Fibroblast of peridontal ligament (primary cell): ENCODE results near the gene CRADD.
"Not testable (repeated sequence)": the region's sequence is repeated elsewhere in the genome, so short reads cannot be mapped to it uniquely, and the experiment has no call there.

ENCODE experiments used
- DNase-seq: peaks from one replicate; pipeline ENCODE4 v3.0.0-alpha.2; 2010; ENCODE audit errors: extremely low read depth

Gene CRADD

DNA sequence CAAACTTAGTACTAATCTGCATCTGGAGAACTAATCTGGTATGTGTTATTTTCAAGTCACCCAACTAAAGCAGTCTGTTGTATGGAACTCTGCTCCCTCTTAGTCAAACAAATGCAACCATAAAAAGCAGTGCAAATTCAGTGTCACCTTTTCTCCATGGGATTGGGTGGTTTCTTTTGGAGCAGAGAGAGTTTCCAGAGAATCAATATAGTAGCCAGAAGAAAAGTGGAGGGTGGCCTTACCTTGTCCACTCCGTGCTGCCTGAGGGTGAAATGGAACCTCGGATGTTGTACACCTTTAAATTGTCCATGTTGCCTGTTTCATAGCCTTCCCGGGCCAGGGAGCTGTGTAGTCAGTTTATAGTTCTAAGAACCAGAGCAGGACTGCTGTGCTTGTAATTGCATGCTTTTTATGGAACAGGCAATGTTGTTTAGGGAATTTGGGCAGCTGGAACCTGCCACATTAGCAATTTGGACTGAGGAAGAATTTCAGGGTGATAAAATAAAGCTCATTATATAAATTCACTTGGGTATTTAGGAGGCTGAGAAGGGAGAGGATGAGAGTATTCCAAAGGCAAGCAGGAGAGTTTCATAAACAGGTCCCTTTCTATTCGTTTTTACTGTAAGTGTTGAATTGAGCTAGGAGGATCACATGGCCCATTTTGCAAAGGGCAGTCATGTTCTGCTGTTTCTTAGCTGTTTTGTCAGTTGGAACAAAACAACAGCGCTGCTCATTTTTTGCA, 60.5 kb downstream of the CRADD start:
- no peak for DNase-seq

DNA sequence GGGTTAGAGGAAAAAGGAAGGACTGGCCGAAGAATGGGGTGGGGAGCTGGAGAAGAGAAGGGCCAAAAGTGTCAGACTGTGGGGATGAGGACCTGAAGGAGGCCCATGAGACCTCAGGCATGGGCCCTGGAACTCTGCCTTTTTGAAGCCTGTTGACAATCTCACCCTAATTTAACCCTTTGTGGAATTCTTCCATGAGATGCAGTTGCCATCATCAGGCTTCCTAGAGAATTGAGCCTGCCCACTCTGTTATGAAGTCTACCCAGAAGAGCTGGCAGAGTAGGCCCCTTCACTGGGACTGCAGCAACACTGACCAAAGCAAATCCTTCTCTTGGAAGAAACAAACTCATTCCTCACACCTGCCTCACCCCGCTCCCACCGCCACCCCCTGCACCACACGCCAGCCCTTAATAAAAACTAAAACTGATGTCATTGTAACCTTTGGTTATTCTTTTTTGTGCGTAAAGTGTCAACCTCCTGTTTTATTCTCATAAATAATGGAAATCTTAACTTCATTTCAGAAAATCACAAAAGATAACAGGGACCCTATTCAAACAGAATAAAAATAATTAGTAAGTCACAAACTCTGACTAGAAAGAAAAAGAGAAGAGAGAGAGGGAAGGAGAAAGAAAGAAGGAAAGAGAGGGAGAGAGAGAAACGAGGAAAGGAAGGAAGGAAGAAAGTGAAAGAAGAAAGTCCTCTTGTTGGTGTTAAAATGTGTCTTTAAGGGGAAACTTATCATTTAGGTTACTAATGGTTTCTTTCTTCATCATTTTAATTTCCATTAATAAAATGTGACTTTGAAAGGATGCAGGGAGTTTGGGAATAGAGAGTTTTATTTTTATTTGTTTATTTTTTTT, 61.3 kb downstream of the CRADD start:
- no peak for DNase-seq

DNA sequence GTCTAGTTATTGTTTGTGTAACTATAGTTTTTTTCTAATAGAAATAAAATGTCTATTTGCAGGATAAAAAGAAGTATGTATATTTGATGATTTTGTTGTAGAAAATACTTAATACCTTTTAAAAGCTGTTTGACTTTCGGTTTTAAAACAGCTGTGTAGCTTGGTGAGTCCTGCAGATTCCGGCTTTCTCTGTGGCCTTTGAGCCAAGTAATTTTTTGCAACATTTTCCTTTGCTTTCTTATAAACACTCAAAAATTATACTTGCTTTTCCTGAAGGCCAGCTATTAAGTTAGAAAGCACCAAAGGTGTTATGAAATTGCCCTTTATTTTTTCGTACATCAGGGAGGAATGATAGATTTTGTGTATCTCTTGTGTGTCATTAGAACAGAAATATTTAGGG, 63.6 kb downstream of the CRADD start:
- peak; percentile 48 for DNase-seq

DNA sequence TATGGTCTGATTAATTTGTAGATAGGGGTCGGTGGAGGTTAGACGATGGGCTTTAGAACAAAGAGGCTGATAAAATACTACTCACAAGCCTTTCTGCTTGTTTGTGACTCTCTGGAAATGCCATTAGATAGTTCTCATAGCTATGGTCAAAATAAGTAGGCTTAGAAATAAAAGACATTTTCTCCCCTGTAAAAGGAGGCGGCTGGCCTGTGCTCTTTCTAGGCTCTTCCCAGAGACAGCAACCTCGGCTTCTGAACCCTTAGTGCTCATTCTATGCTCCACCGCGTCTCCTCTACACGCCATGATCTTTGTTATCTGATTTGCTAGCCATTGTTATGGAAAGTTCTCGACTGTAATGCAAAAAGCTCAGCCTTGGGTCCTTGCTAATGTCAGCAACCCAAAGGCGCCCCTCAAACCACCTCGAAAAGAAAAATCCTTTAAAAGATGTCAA, 64.5 kb downstream of the CRADD start:
- no peak for DNase-seq

DNA sequence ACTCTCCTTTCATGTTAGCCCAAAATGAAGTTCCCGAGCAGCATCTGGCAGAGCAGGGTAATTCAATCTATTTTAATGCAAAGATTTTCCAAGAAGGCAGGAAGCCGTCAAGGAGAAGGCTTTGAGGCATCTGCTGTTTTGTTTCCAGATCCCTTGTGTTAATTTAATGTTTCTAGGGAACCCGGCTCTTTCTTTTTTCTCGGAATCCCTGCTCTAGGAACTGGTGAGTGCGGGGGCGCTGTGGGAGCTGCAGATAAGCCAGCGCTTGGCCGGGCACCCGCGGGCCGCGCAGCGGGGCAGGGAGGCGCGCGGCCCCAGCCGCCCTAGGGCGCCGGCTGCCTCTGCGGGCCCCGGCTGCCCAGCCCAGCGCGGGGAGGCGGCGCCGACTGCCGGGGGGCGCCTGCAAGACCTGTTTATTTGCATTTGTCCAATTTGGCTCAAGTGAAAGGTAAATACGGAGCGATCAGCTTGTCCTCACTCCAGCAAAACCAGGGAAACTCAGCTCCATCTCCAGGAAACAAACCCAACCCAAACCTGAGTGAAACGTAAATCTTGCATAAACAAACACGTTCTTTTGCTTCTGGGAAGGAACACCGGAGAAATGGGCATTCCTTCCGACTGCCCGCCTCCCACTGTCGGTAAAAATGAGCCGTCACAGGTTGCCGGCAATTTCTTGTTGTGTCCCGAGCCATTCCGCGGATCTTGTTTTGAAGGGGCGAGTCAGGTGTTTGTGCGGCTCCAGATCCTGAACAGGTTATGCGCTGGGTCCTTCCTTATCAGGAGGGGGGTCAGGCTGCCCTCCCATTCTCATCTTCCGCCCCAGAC, 65.1 kb downstream of the CRADD start:
- DNase-seq, result peak; percentile 81

DNA sequence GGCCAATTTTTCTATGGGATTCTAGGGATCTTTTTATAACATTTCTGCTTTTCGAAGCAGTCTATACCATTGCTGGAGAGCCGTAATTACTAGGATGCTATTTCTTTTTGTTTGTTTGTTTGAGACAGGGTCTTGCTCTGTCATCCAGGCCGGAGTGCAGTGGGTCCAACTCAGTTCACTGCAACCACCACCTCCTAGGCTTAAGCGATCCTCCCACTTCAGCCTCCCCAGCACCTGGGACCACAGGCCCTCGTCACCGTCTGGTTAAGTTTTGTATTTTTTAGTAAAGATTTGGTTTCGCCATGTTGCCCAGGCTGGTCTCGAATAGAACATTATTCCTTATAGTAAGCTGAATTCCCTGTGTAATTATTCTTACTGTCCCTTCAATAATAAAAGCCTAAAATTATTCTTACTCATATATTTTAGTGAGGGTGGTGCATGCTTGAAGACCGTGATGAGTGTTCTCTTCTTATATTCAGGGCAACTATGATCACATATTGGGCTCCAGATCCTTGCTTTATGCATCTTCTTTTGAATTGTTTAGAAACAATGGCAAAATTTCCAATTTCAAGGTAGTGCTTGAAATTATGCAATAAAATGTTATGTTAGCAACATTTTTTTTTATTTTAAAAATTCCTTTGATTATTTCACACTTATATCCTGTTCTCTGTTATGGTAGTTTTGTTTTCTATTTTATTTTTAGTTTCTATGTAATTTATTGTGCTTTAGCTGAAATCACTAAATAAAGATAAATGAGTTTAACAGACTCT, 66.2 kb downstream of the CRADD start:
- DNase-seq, result no peak

DNA sequence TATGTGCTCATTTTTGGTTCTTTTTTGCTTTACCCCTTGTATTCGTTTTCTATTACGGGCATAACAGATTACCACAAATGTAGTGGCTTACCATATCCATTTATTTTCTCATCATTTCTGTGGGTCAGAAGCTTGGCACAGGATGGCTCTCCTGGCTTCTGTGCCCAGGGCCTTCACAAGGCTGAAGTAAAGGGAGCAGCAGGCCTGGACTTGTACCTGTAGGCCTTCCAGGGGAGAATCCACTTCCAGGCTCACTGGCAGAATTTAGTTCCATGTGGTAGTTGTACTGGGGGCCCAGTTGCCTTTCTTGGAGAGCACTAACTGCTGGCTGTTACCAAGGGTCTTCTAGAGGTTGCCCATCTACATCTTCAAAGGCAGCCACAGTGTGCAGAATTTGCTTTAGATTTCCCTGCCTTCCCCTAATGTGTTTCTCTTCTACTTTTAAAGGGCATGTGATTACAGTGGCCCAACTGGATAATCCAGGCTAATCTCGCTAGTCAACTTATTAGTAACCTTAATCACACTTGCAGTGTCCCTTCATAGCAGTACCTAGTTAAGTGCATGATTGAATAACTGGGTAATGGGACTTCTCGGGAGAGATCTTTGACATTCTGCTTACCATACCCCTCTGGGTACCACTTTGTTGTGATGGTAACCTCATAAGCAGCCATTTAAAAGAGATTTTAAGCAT, 67.0 kb downstream of the CRADD start:
- no peak for DNase-seq

DNA sequence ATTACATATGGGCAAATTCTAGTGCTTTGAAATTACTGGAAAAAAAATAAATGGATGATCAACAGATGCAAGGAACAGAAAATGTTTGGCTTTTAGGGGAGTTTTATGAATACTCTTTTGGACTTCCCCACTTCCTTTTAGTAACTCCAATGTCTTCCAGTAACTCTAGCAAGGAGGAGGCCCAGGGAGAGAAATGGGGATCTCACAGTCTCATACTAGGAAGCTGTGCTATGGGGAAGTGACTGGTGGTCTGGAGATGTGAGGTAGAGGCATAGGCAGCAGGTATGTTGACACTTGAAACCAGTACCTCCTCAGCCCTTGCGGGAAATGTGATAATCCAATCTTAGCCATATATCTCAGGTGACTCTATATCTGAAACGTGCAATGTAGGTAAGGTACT, 68.1 kb downstream of the CRADD start:
- no peak for DNase-seq

DNA sequence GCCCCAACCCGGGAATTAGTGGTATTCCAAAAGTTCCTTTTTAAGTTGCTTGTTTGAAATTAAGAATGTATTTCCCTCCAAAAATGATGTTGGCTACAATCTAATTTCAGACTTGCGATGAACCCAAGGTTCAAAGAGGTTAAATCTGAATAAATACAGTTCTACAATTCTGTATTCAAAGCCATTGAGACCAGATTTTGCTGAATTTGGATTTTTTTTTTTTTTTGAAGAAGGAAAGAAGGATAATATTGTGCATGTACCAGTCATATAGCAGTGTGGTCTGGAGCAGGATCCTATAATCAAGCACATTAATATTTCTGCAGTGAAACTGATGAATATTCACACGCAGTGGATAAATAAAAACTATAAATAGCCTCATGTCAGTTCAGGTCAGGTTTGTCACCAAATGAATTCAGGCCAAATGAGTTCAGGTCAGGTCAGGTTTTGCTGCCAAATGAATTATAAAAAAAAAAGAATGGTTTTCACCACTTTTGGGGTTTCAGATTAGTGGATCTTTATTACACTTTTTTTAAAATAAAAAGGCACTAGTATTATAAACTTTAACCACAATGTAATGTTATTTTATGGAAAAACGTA, 69.5 kb downstream of the CRADD start:
- DNase-seq, result no peak

DNA sequence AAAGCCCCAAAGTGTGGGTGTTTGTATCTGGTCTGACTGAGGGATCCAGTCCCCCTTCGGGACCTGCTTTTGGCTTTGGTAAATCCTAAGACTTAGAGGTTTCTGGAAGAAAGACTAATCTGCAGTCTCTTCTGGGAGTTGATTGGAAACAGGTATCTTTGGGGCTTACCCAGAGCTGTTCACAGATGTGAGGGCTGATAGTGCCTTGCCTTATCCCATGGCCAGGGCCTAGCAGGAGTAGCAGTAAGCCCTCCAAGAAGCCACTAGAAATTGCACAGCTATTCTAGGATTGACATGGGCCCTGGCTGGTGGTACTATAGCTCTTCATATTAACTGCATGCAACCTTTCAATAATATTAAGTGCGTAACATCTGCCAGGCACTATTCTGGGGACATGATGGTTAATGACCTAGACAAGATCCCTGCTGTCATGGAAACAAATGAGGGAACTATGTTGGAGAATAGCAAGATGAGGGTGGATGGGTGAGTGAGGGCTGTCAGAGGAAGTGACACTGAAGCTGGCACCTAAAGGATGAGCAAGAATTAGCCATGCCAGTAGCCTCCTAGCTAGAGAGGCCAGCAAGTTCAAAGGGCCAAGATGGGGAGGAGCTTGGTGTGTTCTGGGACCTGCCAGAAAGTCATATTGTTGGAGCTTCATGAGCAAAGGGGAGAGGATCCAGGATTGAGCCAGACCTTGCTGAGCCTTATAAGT, 71.7 kb downstream of the CRADD start:
- no peak for DNase-seq

DNA sequence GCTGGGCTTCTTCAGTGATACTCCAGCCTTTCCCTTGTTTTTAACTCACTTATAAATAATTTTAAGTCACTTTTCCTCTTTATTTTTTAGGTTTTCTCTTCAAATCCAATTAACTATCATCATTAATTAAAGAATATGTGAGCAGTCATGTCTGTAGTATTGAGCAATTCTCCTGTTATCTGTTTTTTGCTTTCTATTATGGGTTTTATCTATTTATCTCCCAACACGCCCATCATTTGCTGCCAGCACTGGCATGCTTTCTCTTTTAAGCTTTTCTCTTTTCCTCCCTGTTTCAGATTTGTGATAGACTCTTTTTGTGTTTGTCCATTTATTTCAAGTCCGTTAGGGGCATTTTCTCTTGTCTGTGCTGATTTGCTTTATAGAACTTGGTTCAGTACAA, 72.3 kb downstream of the CRADD start:
- DNase-seq, result no peak

DNA sequence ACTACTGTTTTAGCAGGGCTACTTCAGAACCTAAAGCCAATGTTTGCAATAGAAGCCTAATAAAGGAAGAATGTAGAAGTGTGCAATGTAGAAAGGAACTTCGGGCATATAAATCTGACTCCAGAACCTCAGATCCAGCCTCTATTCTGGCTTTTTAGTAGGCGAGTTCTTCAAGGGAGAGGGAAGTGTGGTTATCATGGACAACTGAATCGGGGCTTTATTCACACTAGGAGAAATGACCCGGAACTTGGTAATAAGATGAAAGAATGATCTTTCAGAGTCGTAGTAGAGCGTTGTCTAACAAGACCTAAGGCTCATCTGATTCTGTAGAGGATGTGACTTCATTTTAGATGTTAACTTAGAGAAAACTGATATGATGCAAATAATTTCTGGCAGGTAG, 72.9 kb downstream of the CRADD start:
- no peak for DNase-seq

DNA sequence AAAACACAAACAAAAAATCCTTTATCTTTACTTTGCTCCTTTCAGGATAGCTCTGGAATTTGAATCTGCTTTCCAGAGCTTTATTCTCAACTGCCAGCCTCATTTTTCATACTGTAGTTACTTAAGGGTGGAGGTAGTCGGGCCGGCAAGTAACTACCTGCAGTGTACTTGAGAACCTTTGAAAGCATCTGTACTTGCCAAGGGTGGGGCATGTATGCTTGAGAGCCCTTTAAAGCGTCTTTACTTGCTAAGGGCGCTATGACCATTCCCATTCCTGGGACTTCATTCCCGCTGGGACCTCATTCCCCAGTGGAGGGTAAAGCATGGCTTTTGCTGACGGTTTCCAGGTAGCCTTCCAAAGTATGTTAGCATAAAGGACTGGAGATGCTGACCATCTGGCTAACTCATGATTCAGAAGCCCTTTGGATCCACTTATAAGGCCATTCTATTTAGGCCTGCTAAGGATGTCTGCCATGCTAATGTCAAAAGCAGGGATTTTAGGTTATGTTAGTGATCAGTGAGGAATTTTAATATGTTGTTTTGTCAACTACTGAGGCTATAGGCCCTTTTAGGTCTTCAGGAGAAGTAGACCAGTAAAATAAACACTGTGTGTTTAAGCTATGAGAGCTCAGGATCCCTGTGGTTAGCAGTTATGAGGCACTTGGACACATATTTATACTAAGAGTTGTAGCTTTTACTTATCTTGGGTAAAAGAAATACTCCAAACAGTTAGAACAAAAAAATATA, 74.9 kb downstream of the CRADD start:
- DNase-seq, result peak; percentile 95

DNA sequence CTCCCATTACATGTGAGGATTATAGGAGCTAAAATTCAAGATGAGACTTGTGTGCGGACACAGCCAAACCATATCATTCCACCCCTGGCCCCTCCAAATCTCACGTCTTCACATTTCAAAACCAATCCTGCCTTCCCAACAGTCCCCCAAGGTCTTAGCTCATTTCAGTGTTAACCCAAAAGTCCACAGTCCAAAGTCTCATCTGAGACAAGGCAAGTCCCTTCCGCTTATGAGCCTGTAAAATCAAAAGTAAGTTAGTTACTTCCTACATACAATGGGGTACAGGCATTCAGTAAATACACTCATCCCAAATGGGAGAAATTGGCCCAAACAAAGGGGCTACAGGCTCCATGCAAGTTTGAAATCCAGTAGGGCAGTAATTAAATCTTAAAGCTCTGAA, 76.1 kb downstream of the CRADD start:
- no peak for DNase-seq

DNA sequence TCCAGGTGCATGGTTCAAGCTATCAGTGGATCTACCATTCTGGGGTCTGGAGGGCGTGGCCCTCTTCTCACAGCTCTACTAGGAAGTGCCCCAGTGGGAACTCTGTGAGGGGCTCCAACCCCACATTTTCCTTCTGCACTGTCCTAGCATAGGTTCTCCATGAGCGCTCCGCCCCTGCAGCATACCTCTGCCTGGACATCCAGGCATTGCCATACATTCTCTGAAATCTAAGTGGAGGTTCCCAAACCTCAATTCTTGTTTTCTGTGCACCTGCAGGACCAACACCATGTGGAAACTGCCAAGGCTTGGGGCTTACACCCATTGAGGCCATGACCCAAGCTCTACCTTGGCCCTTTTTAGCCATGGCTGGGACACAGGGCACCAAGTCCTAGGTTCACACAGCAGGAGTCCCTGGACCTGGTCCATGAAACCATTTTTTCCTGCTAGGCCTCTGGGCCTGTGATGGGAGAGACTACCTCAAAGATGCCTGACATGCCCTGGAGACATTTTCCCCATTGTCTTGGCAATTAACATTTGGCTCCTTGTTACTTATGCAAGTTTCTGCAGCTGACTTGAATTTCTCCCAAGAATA, 76.8 kb downstream of the CRADD start:
- no peak for DNase-seq

DNA sequence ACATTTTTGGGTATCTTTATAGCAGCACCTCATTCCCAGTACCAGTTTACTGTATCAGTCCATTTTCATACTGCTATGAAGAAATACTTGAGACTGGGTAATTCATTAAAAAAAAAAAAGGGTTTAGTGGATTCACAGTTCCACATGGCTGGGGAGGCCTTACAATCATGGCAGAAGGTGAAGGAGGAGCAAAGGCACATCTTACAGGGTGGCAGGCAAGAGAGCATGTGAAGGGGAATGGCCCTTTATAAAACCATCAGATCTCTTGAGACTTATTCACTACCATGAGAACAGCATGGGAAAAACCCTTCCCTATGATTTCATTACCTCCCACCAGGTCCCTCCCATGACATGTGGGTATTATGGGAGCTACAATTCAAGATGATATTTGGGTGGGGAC, 77.7 kb downstream of the CRADD start:
- DNase-seq, result not testable (repeated sequence)

DNA sequence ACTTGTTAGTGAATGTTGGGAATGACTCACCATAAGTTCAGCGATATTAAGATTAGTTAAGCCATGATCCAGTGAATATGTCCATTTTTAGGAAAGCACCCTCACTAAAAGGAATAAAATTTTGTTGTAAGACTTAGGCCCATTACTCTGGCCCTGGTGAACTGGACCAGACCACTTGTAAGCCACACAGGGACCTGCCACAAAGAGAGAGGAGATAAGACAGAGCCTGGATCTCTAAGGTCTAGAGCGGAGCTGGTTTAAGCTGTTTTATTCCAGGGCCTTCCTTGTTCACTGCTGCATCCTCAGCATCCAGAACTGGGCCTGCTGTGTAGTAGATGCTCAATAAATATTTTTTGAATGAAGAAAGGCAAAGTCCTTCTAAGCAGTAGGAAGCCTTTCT, 79.1 kb downstream of the CRADD start:
- DNase-seq, result no peak

DNA sequence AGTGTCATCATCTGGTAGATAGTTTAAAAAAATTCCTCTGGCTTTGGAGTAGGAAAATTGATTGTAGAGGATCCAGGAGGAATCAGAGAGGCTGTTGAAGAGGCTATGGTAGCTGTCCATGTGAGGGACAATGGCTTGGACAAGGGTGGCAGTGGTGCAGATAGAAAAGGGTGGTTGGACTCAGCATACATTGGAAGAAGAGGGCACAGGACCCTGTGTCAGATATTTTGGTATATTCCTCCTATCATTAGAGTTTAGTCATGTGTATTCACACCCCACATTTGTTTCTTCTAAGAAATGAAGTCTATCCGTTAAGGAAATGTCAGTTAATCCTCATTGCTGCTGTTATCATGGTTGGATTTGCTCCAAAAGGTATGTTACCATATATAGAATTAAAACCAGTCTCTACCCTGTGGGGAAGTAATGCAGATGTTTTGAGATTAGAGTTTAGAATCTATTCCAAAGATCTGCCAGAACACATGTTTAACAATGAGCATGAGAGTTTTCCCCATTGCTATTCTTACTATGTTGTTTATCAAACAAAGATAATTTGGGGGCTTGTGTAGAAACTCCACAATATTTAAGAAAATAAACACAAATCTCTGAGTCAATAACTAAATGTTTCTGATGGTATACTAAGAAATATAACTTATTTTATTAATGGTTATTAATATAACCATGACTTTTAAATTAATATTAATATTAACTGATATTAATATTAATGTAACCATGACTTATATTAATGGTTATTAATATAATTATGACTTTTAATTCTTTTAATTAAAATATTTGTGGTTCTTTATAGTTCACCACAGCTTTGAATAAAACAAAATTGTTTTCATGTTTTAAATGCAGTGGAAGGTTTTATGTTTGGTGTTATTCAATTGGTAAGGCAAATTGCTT, 80.9 kb downstream of the CRADD start:
- DNase-seq, result no peak
